GM11168 (cell line): ENCODE data around the gene SEMA3A.

Experiments
- in situ Hi-C: fragments of 300-500 bp; cut with MboI; formaldehyde crosslinking; loops from one replicate; pipeline ENCODE4 v1.12.0; 2022; ENCODE audit warnings: low sequenced_read_pairs; ENCODE audit not compliant: unreplicated experiment

SEMA3A gene

DNA sequence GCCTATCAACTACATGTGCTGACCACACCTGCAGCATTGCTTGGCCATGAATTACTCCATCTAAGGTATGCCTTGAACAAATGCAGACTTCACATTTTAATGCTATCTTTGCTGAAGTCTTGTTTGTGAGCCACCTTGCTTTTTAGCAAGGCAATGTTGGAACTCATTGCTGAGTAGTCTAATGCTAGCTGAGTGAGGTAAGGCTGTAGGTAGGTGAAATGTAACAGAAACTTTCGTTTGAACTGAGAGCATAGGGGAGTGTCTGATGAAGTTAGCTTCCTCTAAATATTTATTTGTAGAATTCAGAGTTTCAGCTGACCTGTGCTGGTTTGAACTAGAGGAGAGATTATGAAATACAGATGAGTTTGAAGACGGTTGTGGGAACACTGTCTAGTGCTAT is 238.5 kb downstream of the SEMA3A start:
- in situ Hi-C loops = no loop called here

DNA sequence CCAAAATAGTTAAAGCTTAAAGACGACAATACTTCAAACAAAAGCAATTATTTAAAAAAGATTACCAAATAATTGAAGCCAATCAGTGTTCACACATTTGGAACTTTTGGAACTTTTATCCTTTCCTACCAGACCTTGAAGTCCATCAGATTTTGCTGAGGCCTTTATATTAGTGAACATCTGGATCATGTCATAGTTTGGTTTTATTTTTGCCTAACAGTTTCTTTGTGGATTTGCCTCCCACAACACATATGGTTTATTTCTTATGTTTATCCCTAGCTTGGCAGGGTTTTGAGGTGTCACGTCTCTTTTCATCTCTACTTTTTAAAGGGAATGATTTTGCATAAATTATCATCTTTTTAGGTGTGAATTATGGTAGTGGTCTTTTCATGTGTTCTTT is 242.4 kb downstream of the SEMA3A start:
- in situ Hi-C loops = no loop called here

DNA sequence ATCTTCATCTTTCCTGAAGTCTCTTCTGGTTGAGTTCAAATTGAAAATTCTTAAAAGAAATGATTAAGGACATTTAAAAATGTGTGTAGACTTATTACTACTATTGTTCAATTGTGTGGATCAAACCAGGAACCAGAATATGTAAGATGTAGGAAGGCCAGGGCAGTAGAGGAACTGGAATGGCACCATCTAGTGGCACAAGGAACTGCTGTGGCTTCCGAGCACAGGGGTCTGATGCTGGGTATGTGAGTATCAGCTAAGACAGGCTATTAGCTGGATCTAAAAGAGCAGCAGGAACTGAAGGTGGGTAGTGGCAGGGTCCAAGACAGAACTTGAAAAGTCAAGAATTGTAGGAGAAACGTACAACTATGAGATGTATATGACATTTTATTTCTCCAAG is 247.3 kb downstream of the SEMA3A start:
- in situ Hi-C loops = no loop called here

DNA sequence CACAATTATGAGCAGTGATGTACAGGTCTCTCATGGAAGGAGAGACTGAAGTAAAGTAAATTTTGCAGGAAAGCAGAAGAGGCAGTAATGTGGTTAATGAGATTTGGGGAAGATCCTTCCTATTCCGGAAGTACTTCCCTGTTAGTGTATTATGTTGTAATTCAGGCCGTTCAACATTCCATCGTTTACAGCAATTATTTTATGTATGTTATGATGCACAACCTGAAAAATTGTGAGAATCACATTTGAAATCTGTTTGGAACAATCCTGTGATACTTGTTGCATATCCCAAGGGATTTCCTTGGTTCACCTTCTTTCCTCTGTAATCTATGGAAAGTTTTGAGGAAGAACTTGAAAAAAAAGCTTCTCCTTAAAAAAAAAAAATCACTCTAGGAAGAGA is 247.8 kb downstream of the SEMA3A start:
- in situ Hi-C loops = no loop called here

DNA sequence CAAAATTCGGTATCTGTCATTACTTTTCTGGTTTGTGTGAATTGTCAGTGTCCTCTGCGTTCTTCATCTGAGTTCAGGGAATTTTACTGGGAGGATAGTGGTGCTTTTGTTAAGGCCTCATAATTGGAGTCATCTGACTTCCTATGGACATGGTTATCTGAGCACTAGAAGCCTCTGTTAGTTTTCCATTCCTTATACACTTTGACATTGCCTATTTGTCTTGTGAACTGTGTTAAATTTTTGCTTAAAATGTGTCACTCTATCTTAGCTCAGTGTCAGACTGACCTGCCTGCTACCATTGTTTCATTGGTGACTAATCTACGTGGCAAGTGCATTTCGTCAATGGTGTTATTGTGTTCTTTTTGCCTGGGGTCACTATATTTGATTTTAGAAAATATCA is 253.3 kb downstream of the SEMA3A start:
- in situ Hi-C loops = no loop called here

DNA sequence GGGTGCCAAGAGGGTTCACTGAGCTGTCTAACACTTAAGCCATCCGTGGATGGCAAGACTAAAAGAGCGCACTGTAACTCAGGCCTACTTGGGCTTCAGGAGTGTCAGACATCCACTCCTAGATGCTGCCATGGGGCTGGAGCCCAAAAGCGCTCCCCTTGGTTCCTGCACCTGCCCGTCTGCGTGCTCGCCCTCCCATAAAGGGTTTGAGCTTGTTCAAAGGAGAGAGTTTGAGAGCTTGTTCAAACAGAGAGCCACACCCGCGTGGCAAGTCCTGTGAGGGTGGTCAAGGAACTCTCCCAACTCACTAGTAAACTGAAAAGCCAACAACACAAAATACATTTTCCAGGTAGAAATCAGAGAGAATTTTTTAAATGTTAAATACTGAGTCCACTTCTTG is 256.7 kb downstream of the SEMA3A start:
- in situ Hi-C loops = no loop called here

DNA sequence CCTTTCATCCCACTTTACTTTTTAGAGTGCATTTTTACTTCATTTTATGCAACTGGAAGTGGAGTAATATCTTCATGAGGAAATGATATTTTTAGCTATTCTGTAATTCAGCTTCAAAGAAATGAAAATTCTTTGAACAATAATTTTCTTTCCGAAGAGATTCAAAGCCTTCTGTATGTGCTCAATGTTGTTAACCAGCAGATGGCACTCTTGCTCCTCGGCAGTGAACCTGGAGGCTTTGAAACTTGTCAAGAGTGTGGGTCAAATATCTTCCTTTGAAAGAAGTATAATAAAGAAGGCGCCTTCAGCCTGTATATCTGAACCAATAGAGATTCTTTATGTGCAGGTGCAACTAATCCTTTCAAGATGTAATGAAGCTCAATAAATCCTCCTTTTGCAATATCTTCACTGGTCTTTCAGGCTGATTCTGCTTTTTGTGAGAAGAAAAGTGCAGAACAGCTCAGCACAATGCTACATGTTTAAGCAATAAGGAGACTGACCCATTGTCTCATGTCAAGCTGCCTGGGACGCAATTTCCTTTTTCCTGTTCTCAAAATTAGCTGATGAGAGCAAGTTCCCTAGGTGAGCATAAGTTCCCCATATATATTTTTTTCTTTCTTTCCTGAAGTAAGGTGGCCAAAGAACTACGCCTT is 258.4 kb downstream of the SEMA3A start:
- in situ Hi-C loops = no loop called here

DNA sequence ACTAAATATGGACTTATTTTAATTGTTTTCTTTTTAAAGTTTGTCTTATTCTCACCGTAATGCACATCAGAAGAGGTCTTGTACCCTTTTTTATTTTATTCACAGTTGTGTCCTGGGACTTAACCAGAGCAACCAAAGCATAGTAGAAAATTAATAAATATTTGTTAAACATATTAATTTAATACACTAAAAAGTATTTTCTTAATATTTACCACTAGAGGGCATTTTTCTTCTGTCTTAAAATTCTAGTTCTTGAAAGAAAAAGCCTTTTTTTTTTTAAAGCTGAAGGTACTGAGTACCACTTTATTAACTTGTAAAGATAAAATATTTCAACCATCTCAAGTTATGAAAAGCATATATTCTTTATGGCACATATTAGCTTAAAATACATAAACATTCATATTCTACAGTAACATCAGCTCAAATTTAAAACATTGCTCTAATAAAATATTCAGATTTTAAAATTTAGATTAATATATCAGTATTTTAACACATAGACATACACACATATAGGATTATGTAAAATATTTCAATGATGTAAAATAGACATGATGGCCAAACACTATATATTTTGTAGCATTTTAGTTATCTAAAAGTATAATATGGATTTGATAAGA is 260.4 kb downstream of the SEMA3A start:
- in situ Hi-C loops = no loop called here

DNA sequence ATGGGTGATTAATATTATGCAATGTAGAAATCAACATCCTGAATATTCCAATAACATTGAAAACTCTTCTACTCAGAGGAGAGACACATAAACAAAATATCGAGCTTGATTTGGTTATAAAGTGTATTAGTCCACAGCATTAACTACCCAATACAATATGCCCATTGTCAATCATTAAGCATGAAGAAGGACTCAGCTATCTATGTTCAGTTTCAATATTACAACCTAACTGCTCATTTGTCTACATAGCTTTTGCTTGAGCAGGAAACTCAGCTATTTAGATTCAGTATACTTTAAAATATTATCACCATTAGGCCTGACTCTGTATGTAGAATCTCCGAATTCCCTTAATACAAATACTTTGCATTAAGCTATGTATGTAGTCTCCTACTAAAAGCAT is 262.6 kb downstream of the SEMA3A start:
- in situ Hi-C loops = no loop called here

DNA sequence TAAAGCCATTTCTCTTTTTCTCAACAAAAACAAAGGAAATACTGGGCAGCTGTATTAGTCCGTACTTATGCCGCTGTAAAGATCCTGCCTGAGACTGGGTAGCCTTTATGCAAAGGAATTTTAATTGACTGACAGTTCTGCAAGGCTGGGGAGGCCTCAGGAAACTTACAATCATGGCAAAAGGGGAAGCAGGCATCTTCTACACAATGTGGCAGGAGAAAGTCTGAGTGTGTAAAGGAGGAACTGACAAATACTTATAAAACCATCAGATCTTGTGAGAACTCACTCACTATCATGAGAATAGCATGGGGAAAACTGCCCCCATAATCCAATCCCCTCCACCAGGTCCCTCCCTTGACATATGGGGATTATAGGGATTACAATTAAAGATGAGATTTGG is 264.3 kb downstream of the SEMA3A start:
- in situ Hi-C loops = no loop called here

DNA sequence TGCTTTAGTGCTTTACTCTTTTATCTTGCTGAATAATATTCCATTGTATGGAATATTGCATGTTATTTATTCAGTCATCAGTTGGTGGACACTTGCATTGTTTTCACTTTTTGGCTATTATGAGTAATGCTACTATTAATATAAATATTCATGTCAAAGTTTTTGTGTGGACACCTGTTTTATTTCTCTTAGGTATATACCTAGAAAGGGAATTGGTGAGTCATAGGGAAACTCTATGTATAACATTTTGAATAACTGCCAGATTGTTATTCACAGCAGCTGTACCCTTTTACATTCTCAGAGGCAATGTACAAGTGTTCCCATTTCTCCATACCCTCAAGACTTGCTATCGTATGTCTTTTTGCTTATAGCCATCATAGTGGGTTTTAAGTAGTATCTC is 268.7 kb downstream of the SEMA3A start:
- in situ Hi-C loops = no loop called here

DNA sequence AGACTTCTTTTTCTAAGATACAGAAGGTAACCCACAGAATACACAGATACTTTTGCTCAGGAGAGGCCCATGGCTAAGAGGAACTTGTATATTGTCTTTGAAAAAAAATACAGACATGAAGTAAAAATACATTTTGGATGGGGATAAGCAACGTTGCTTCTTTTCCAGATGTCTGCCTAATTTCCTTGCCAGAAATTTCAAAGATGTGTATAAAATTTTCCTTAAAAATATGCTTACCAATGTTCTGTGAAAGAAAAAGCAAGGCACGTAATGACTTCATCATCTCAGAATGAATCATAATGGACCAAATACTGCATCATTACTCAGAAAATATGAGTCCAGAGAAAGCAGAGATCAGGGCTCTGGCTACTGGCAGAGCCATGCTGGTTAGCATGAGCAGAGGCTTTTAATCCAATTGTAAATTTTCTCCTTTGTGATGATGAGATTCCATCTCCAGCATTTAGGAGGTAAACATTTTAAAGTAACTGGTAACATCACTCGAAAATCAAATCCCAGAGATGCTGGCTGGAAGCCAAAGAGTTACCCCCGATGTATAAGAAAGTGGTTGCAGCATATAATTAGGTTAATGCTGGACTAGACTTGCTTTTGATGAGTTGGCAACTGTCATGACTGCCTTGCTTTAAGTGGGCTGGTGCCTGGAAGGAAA is 272.5 kb downstream of the SEMA3A start:
- in situ Hi-C loops = no loop called here

DNA sequence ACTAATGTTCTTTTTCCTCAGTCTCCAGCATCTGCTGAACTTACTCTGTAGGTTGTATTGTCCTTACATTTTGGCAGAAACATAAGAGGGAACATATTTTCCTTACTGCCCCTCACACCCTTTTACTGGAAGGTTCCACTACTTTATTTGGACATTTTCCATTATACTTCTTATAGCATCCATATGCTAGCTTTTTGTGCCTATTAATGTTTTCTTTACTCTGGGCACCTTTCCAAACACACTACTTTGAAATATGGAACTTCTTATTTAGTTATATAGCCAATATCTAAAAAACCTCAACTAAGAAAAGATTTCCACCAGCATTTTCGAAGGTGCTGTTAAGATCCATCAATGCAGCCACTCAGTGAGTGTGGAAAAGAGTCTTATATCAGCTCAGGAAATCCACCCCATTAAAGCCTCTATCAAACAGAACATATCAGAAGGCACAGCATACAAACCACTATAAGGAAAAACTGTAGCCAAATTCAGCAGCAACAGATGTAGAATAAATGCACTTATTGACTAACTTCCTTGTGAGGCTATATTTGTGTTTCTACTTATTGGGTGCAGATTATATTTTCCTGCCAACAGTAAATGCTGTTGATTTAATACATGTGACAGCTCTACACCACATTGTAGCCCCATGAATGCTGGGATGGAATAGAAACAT is 273.2 kb downstream of the SEMA3A start:
- in situ Hi-C loops = no loop called here

DNA sequence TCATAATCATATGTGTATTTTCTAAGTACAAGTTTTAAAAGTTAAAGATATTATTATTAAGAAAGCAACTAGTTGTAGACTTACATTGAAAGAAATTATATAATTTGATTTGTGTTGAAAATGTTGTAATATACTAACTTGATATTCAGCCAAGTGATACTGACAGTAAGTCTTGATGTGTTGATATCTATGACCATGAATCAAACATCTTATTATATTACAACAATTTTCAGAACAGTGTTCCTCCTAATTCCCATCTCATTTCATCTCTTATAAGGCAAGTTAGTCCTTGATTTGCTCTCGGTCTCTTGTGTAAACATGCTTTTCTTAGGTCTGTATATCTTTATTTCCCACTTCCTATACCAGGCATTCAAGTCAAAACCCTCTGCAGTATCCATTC is 276.4 kb downstream of the SEMA3A start:
- in situ Hi-C loops = no loop called here

DNA sequence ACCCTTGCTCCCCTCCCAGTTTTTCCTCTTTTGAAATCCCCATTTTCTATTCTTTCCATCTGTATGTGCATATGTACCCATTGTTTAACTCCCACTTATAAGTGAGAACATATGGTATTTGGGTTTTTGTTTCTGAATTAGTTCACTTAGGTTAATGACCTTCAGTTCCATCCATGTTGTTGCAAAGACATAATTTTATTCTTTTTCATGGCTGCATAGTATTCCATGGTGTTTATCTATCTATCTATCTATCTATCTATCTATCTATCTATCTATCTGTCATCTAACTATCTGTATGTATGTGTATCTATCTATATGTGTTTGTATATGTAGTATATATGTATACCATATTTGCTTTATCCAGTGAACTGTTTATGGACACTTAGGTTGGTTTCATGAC is 281.4 kb downstream of the SEMA3A start:
- in situ Hi-C loops = no loop called here

DNA sequence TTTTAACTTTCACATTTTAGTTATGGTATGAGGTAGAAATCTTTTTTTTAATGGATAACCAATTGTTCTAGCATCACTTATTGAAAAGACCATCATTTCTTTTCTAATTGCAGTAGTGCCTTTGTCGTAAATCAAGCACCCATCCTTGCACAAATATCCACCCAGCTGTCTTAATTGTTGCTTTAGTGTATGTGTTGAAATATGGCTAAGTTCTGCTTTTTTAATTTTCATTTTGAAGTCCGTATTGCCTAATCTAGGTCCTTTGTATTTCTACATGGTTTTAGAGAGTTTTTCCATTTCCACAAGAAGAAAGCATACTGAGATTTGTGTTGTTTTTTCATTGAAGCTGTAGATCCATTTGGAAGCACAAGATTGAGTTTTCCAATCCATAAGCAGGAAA is 286.1 kb downstream of the SEMA3A start:
- in situ Hi-C loops = no loop called here
